Activated CD8-positive, alpha-beta memory T cell treated with anti-CD3 and anti-CD28 coated beads for 24 hours (primary cell): ENCODE measurements around the gene HEMK1.

Experiments
- DNase-seq: peaks from one replicate; pipeline ENCODE4 v3.0.0-alpha.2; 2020

The HEMK1 gene

GRCh38 chr3:50568947-50569749, at the start of gene HEMK1:
Gene HEMK1, plus strand, starts transcription at chr3:50569522. Its CDS starts 1,583 bp downstream, at chr3:50571105.
- DNase-seq = peak; percentile 98

- no peak for DNase-seq
Measured at GRCh38 chr3:50520849-50521248, 48.5 kb upstream of the HEMK1 start.

GRCh38 chr3:50521572-50521971, 47.8 kb upstream of the HEMK1 start:
- DNase-seq = no peak

GRCh38 chr3:50523279-50523811, 46.0 kb upstream of the HEMK1 start:
- DNase-seq = no peak

GRCh38 chr3:50524746-50525145, 44.6 kb upstream of the HEMK1 start:
- no peak for DNase-seq

GRCh38 chr3:50525191-50525910, 44.0 kb upstream of the HEMK1 start:
- no peak for DNase-seq

GRCh38 chr3:50525987-50526386, 43.3 kb upstream of the HEMK1 start:
- DNase-seq = peak; percentile 78

GRCh38 chr3:50530001-50530970, 39.0 kb upstream of the HEMK1 start:
- DNase-seq = no peak

- no peak for DNase-seq
Measured at GRCh38 chr3:50531201-50531600, 38.1 kb upstream of the HEMK1 start.

GRCh38 chr3:50532062-50532705, 37.1 kb upstream of the HEMK1 start:
- DNase-seq = no peak

GRCh38 chr3:50533316-50533715, 36.0 kb upstream of the HEMK1 start:
- DNase-seq = no peak

- DNase-seq = no peak
Measured at GRCh38 chr3:50533807-50534461, 35.4 kb upstream of the HEMK1 start.

- no peak for DNase-seq
Measured at GRCh38 chr3:50534681-50535330, 34.5 kb upstream of the HEMK1 start.

- DNase-seq = no peak
Measured at GRCh38 chr3:50536471-50537180, 32.7 kb upstream of the HEMK1 start.

- no peak for DNase-seq
Measured at GRCh38 chr3:50537421-50538129, 31.7 kb upstream of the HEMK1 start.

GRCh38 chr3:50539356-50540286, 29.7 kb upstream of the HEMK1 start:
- no peak for DNase-seq

- peak; percentile 87 for DNase-seq
Measured at GRCh38 chr3:50542177-50543034, 26.9 kb upstream of the HEMK1 start.

- no peak for DNase-seq
Measured at GRCh38 chr3:50545781-50546180, 23.5 kb upstream of the HEMK1 start.
